DOHH2 (cell line): Measurements from ENCODE around the gene GNG4.

Source experiments
- CTCF ChIP-seq: fragments of 200-600 bp; sonication (generic); IDR thresholded peaks from one replicate; pipeline ENCODE4 v1.5.1; 2014; ENCODE audit warnings: antibody characterized with exemption, mild to moderate bottlenecking, low read depth, low read length; ENCODE audit not compliant: poor library complexity, severe bottlenecking
- EZH2phosphoT487 ChIP-seq: fragments of 200-600 bp; sonication (generic); IDR thresholded peaks from 2 replicates; pipeline ENCODE4 v1.6.1; 2017; ENCODE audit warnings: borderline replicate concordance, mild to moderate bottlenecking, antibody characterized with exemption, low read length, moderate library complexity, mixed read lengths

- TF ChIP-seq CTCF (no peak), EZH2phosphoT487 (no peak)
These were observed 36.0 kb downstream of the GNG4 start for GRCh38 chr1:235613602-235614001.
